ENCODE results near the gene MRI1. TPM values are rescaled to one million over a fixed set of nuclear protein-coding genes. Genes with fewer than 3 reads are reported as not detected.

The MRI1 gene
- total RNA-seq = 41.6 and 42.3 TPM in 2 replicates

- intact Hi-C loops (cut with micrococcal nuclease) = no loop called here
- Mint-ChIP-seq H3K4me1 (ENCODE audit: low read depth) (peaks cover 16% of the 10 kb centered on the region), H3K4me3 (ENCODE audit: low read depth) (peak within 1 kb of the TSS; percentile 94), H3K36me3 (ENCODE audit: low read depth) (peaks cover 41% of the 10 kb centered on the region), H3K27me3 (ENCODE audit: low read depth) (no peaks in the 10 kb centered on the region), H3K27ac (peak within 1 kb of the TSS; percentile 87), H3K9me3 (no peaks in the 10 kb centered on the region)
- peak; percentile 39 for DNase-seq (ENCODE audit: low spot score)
These were observed at the start of gene MRI1 for GRCh38 chr19:13764101-13764807. TSS of gene MRI1 (plus strand) at chr19:13764522. CDS start at chr19:13764589, 67 bp downstream.

GRCh38 chr19:13717194-13717643 is 47.1 kb upstream of the MRI1 start:
- intact Hi-C loops (cut with micrococcal nuclease) = no loop called here
- H3K4me3 Mint-ChIP-seq (ENCODE audit: low read depth) = no peak overlapping the region
- no peak overlapping the region for H3K27ac Mint-ChIP-seq

GRCh38 chr19:13718733-13719132 is 45.6 kb upstream of the MRI1 start:
- Mint-ChIP-seq H3K4me1 (ENCODE audit: low read depth) (peaks cover 2% of the 10 kb centered on the region), H3K27me3 (ENCODE audit: low read depth) (peaks cover 11% of the 10 kb centered on the region), H3K4me3 (ENCODE audit: low read depth) (no peak overlapping the region), H3K27ac (no peak overlapping the region), H3K9me3 (peaks cover 6% of the 10 kb centered on the region), H3K36me3 (ENCODE audit: low read depth) (no peaks in the 10 kb centered on the region)
- no peak for DNase-seq (ENCODE audit: low spot score)
- intact Hi-C loops (cut with micrococcal nuclease) = no loop called here

More at GRCh38 chr19:13717194-13717643, 47.1 kb upstream of the MRI1 start:
- no peak for DNase-seq (ENCODE audit: low spot score)
- Mint-ChIP-seq H3K9me3 (peaks cover 6% of the 10 kb centered on the region), H3K36me3 (ENCODE audit: low read depth) (no peaks in the 10 kb centered on the region), H3K4me1 (ENCODE audit: low read depth) (peaks cover 2% of the 10 kb centered on the region), H3K27me3 (ENCODE audit: low read depth) (peaks cover 11% of the 10 kb centered on the region)

GRCh38 chr19:13722146-13722545 is 42.2 kb upstream of the MRI1 start:
- Mint-ChIP-seq H3K4me1 (ENCODE audit: low read depth) (no peaks in the 10 kb centered on the region), H3K27ac (no peak overlapping the region), H3K27me3 (ENCODE audit: low read depth) (peaks cover 7% of the 10 kb centered on the region), H3K9me3 (no peaks in the 10 kb centered on the region), H3K4me3 (ENCODE audit: low read depth) (no peak overlapping the region), H3K36me3 (ENCODE audit: low read depth) (no peaks in the 10 kb centered on the region)
- intact Hi-C loops (cut with micrococcal nuclease) = no loop called here
- no peak for DNase-seq (ENCODE audit: low spot score)

- intact Hi-C loops (cut with micrococcal nuclease) = no loop called here
- H3K36me3 Mint-ChIP-seq (ENCODE audit: low read depth) = no peaks in the 10 kb centered on the region
- H3K4me1 Mint-ChIP-seq (ENCODE audit: low read depth) = no peaks in the 10 kb centered on the region
- no peaks in the 10 kb centered on the region for H3K9me3 Mint-ChIP-seq
- no peak overlapping the region for H3K27ac Mint-ChIP-seq
- no peak overlapping the region for H3K4me3 Mint-ChIP-seq (ENCODE audit: low read depth)
- no peak for DNase-seq (ENCODE audit: low spot score)
- H3K27me3 Mint-ChIP-seq (ENCODE audit: low read depth) = peaks cover 3% of the 10 kb centered on the region
These were observed 41.1 kb upstream of the MRI1 start for GRCh38 chr19:13723206-13723605.

GRCh38 chr19:13726323-13726722 is 38.0 kb upstream of the MRI1 start:
- H3K4me3 Mint-ChIP-seq (ENCODE audit: low read depth) = no peak overlapping the region

GRCh38 chr19:13727798-13728197 is 36.5 kb upstream of the MRI1 start:
- Mint-ChIP-seq H3K4me3 (ENCODE audit: low read depth) (no peak overlapping the region), H3K4me1 (ENCODE audit: low read depth) (peaks cover 15% of the 10 kb centered on the region), H3K36me3 (ENCODE audit: low read depth) (no peaks in the 10 kb centered on the region), H3K9me3 (no peaks in the 10 kb centered on the region), H3K27me3 (ENCODE audit: low read depth) (no peaks in the 10 kb centered on the region), H3K27ac (no peak overlapping the region)
- intact Hi-C loops (cut with micrococcal nuclease) = no loop called here
- DNase-seq (ENCODE audit: low spot score) = no peak

More at GRCh38 chr19:13726323-13726722, 38.0 kb upstream of the MRI1 start:
- intact Hi-C loops (cut with micrococcal nuclease) = no loop called here
- Mint-ChIP-seq H3K36me3 (ENCODE audit: low read depth) (no peaks in the 10 kb centered on the region), H3K27ac (no peak overlapping the region), H3K9me3 (no peaks in the 10 kb centered on the region), H3K4me1 (ENCODE audit: low read depth) (peaks cover 13% of the 10 kb centered on the region), H3K27me3 (ENCODE audit: low read depth) (no peaks in the 10 kb centered on the region)
- no peak for DNase-seq (ENCODE audit: low spot score)

- no peaks in the 10 kb centered on the region for H3K27me3 Mint-ChIP-seq (ENCODE audit: low read depth)
- intact Hi-C loops (cut with micrococcal nuclease) = loop anchor here (2.0 to 5.0 kb wide), 4 partner anchors 107 to 221 kb away; no protein-coding TSS in a partner anchor
- DNase-seq (ENCODE audit: low spot score) = no peak
- H3K9me3 Mint-ChIP-seq = no peaks in the 10 kb centered on the region
- H3K4me3 Mint-ChIP-seq (ENCODE audit: low read depth) = peak overlapping the region; percentile 6
- peaks cover 15% of the 10 kb centered on the region for H3K4me1 Mint-ChIP-seq (ENCODE audit: low read depth)
- H3K36me3 Mint-ChIP-seq (ENCODE audit: low read depth) = no peaks in the 10 kb centered on the region
- peak overlapping the region; percentile 98 for H3K27ac Mint-ChIP-seq
These were observed 34.5 kb upstream of the MRI1 start for GRCh38 chr19:13729859-13730258.

- Mint-ChIP-seq H3K9me3 (no peaks in the 10 kb centered on the region), H3K4me1 (ENCODE audit: low read depth) (peaks cover 15% of the 10 kb centered on the region), H3K27ac (peak overlapping the region; percentile 98), H3K36me3 (ENCODE audit: low read depth) (no peaks in the 10 kb centered on the region), H3K27me3 (ENCODE audit: low read depth) (no peaks in the 10 kb centered on the region), H3K4me3 (ENCODE audit: low read depth) (peak overlapping the region; percentile 85)
- intact Hi-C loops (cut with micrococcal nuclease) = loop anchor here (1.0 to 5.0 kb wide), 5 partner anchors 16 to 219 kb away; a partner anchor contains a TSS
- peak; percentile 93 for DNase-seq (ENCODE audit: low spot score)
These were observed 33.0 kb upstream of the MRI1 start for GRCh38 chr19:13731147-13731964.

GRCh38 chr19:13732337-13732736 is 32.0 kb upstream of the MRI1 start:
- DNase-seq (ENCODE audit: low spot score) = no peak
- Mint-ChIP-seq H3K27ac (no peak overlapping the region), H3K36me3 (ENCODE audit: low read depth) (no peaks in the 10 kb centered on the region), H3K4me1 (ENCODE audit: low read depth) (peaks cover 15% of the 10 kb centered on the region), H3K27me3 (ENCODE audit: low read depth) (no peaks in the 10 kb centered on the region), H3K9me3 (no peaks in the 10 kb centered on the region), H3K4me3 (ENCODE audit: low read depth) (peak overlapping the region; percentile 85)
- intact Hi-C loops (cut with micrococcal nuclease) = loop anchor here (5.0 kb wide), 3 partner anchors 105 to 135 kb away; no protein-coding TSS in a partner anchor

- Mint-ChIP-seq H3K36me3 (ENCODE audit: low read depth) (no peaks in the 10 kb centered on the region), H3K27me3 (ENCODE audit: low read depth) (no peaks in the 10 kb centered on the region), H3K4me1 (ENCODE audit: low read depth) (peaks cover 12% of the 10 kb centered on the region), H3K9me3 (no peaks in the 10 kb centered on the region), H3K4me3 (ENCODE audit: low read depth) (no peak overlapping the region), H3K27ac (no peak overlapping the region)
- intact Hi-C loops (cut with micrococcal nuclease) = loop anchor here (5.0 kb wide), 3 partner anchors 103 to 137 kb away; no protein-coding TSS in a partner anchor
- no peak for DNase-seq (ENCODE audit: low spot score)
These were observed 29.6 kb upstream of the MRI1 start for GRCh38 chr19:13734751-13735150.

- intact Hi-C loops (cut with micrococcal nuclease) = no loop called here
- H3K36me3 Mint-ChIP-seq (ENCODE audit: low read depth) = no peaks in the 10 kb centered on the region
- no peaks in the 10 kb centered on the region for H3K27me3 Mint-ChIP-seq (ENCODE audit: low read depth)
- no peak for DNase-seq (ENCODE audit: low spot score)
- no peak overlapping the region for H3K27ac Mint-ChIP-seq
- no peaks in the 10 kb centered on the region for H3K4me1 Mint-ChIP-seq (ENCODE audit: low read depth)
- no peaks in the 10 kb centered on the region for H3K9me3 Mint-ChIP-seq
- H3K4me3 Mint-ChIP-seq (ENCODE audit: low read depth) = no peak overlapping the region
These were observed 26.2 kb upstream of the MRI1 start for GRCh38 chr19:13738073-13738472.

- Mint-ChIP-seq H3K27ac (no peak overlapping the region), H3K9me3 (no peaks in the 10 kb centered on the region), H3K36me3 (ENCODE audit: low read depth) (no peaks in the 10 kb centered on the region), H3K27me3 (ENCODE audit: low read depth) (no peaks in the 10 kb centered on the region), H3K4me3 (ENCODE audit: low read depth) (no peak overlapping the region), H3K4me1 (ENCODE audit: low read depth) (no peaks in the 10 kb centered on the region)
- DNase-seq (ENCODE audit: low spot score) = no peak
- intact Hi-C loops (cut with micrococcal nuclease) = no loop called here
These were observed 22.4 kb upstream of the MRI1 start for GRCh38 chr19:13741893-13742292.

Measured in activated T-helper 2 cell treated with anti-CD3 and anti-CD28 coated beads, Interferon-gamma antibody, Interleukin-2, Interleukin-4, amounts not matched to agents 10 μg/mL and 5 μg/mL and 100 μg/mL, durations not matched to agents 14 hours and 24 hours and 36 hours (primary cell).